IMR-90 (cell line): ENCODE results near the gene RC3H2. TPM values are rescaled to one million over a fixed set of nuclear protein-coding genes. Genes with fewer than 3 reads are reported as not detected.
A peak's percentile ranks its signal among the peaks of the same experiment; 100 is the strongest.

Experiments used
- ATAC-seq: fragments of 200-7000 bp; cut with Tn5 transposase; 2 replicates; pipeline ENCODE4 v1.9.1; 2020; ENCODE audit warnings: low read depth, mild to moderate bottlenecking, moderate library complexity
- BruUV-seq: library from RNA; stranded (reverse); fragments of 400-500 nt; replicated peaks from 2 replicates; lab custom pipeline; 2021; lab: Mats Ljungman, UMichigan
- CTCF ChIA-PET: fragments of 300-600 bp; formaldehyde crosslinking; extraction: SDS; loops from one replicate; lab custom pipeline; 2021; ENCODE audit warnings: antibody characterized with exemption; lab: Yijun Ruan, JAX
- POLR2A ChIA-PET: fragments of 300-600 bp; sonication (Branson Sonifier 250); formaldehyde crosslinking; loops from one replicate; lab custom pipeline; 2022; ENCODE audit warnings: antibody characterized with exemption; ENCODE audit not compliant: unreplicated experiment; lab: Charles Lee
- DNase-seq: peaks from one replicate; pipeline ENCODE4 v3.0.0; 2013
- H2AFZ ChIP-seq: replicated peaks from 2 replicates; pipeline ENCODE3; 2013; ENCODE audit warnings: low read length, mild to moderate bottlenecking; ENCODE audit not compliant: poor library complexity
- H2AK5ac ChIP-seq: 2 replicates; pipeline ENCODE4 v1.6.1; 2013; ENCODE audit warnings: low read depth, low read length, inconsistent platforms
- H2AK9ac ChIP-seq: replicated peaks from 2 replicates; pipeline ENCODE3; 2013; ENCODE audit warnings: mild to moderate bottlenecking, low read depth, low read length, moderate library complexity; ENCODE audit not compliant: poor library complexity
- H2BK120ac ChIP-seq: 2 replicates; pipeline ENCODE4 v1.6.1; 2013; ENCODE audit warnings: low read depth, low read length, inconsistent platforms
- H2BK15ac ChIP-seq: 3 replicates; pipeline ENCODE4 v1.6.1; 2013; ENCODE audit warnings: low read depth, low read length, inconsistent platforms
- H2BK20ac ChIP-seq: 2 replicates; pipeline ENCODE4 v1.6.1; 2013; ENCODE audit warnings: low read depth, mild to moderate bottlenecking, inconsistent platforms, low read length, moderate library complexity
- H2BK5ac ChIP-seq: 2 replicates; pipeline ENCODE4 v1.6.1; 2013; ENCODE audit warnings: mild to moderate bottlenecking, low read depth, low read length, inconsistent platforms; ENCODE audit not compliant: poor library complexity, severe bottlenecking
- H3K14ac ChIP-seq: replicated peaks from 2 replicates; pipeline ENCODE4 v1.6.1; 2013; ENCODE audit warnings: low read depth, low read length, inconsistent platforms
- H3K18ac ChIP-seq: 2 replicates; pipeline ENCODE4 v1.6.1; 2013; ENCODE audit warnings: low read depth, low read length, control low read depth
- H3K23ac ChIP-seq: 2 replicates; pipeline ENCODE4 v1.6.1; 2013; ENCODE audit warnings: low read depth, low read length, inconsistent platforms
- H3K27ac ChIP-seq: 2 replicates; pipeline ENCODE4 v1.5.1; 2013; ENCODE audit warnings: mild to moderate bottlenecking, control low read depth, low read length; ENCODE audit not compliant: insufficient read depth
- H3K27me3 ChIP-seq: 2 replicates; pipeline ENCODE4 v1.6.1; 2013; ENCODE audit warnings: low read length; ENCODE audit not compliant: control insufficient read depth, insufficient read depth
- H3K36me3 ChIP-seq: 2 replicates; pipeline ENCODE4 v1.6.1; 2013; ENCODE audit warnings: low read length, mixed read lengths; ENCODE audit not compliant: control insufficient read depth, insufficient read depth
- H3K4ac ChIP-seq: 2 replicates; pipeline ENCODE4 v1.6.1; 2013; ENCODE audit warnings: low read depth, low read length, inconsistent platforms
- H3K4me1 ChIP-seq: 2 replicates; pipeline ENCODE4 v1.6.1; 2013; ENCODE audit warnings: low read length, mixed read lengths; ENCODE audit not compliant: control insufficient read depth, insufficient read depth
- H3K4me2 ChIP-seq: 2 replicates; pipeline ENCODE4 v1.6.1; 2013; ENCODE audit warnings: low read depth, mild to moderate bottlenecking, control low read depth, low read length, moderate library complexity
- H3K4me3 ChIP-seq: 2 replicates; pipeline ENCODE4 v1.5.1; 2013; ENCODE audit warnings: low read depth, mild to moderate bottlenecking, control low read depth, low read length, moderate library complexity; ENCODE audit not compliant: insufficient read depth
- H3K56ac ChIP-seq: 2 replicates; pipeline ENCODE4 v1.6.1; 2013; ENCODE audit warnings: low read length, inconsistent platforms; ENCODE audit not compliant: insufficient read depth; ENCODE audit errors: extremely low read depth
- H3K79me1 ChIP-seq, 2 experiments: 2 replicates each; pipeline ENCODE4 v1.6.1; 2013; ENCODE audit warnings: low read length in 2 of 2, inconsistent platforms in 1 of 2, low read depth in 1 of 2
- H3K9ac ChIP-seq: 2 replicates; pipeline ENCODE4 v1.6.1; 2013; ENCODE audit warnings: low read depth, low read length, control low read depth
- H3K9me1 ChIP-seq: 2 replicates; pipeline ENCODE4 v1.6.1; 2013; ENCODE audit warnings: low read length, inconsistent platforms; ENCODE audit not compliant: insufficient read depth
- H3K9me3 ChIP-seq: 2 replicates; pipeline ENCODE4 v1.6.1; 2013; ENCODE audit warnings: low read length; ENCODE audit not compliant: control insufficient read depth, insufficient read depth
- H4K20me1 ChIP-seq: 2 replicates; pipeline ENCODE4 v1.6.1; 2013; ENCODE audit warnings: low read length, inconsistent platforms; ENCODE audit not compliant: insufficient read depth
- H4K5ac ChIP-seq: 2 replicates; pipeline ENCODE4 v1.6.1; 2013; ENCODE audit warnings: mild to moderate bottlenecking, low read depth, low read length, control low read depth
- H4K8ac ChIP-seq, 2 experiments: 2 replicates each; pipeline ENCODE4 v1.6.1; 2013; ENCODE audit warnings: low read depth in 2 of 2, low read length in 2 of 2, control low read depth in 1 of 2, inconsistent platforms in 1 of 2
- H4K91ac ChIP-seq: 2 replicates; pipeline ENCODE4 v1.6.1; 2013; ENCODE audit warnings: low read depth, low read length, inconsistent platforms; ENCODE audit not compliant: insufficient read depth
- CHD1 ChIP-seq: IDR thresholded peaks from 2 replicates; pipeline ENCODE4 v1.6.1; 2012; ENCODE audit warnings: low read depth, low read length, improper control_type of control experiment
- MAFK ChIP-seq: IDR thresholded peaks from 2 replicates; pipeline ENCODE4 v1.6.1; 2012; ENCODE audit warnings: low read depth, low read length, improper control_type of control experiment
- RCOR1 ChIP-seq: IDR thresholded peaks from 2 replicates; pipeline ENCODE4 v1.6.1; 2012; ENCODE audit warnings: mild to moderate bottlenecking, low read length, improper control_type of control experiment; ENCODE audit not compliant: insufficient replicate concordance
- WGBS, 2 experiments: methylation state at CpG; one replicate each; pipeline versions ENCODE4 v1.1.5 to v1.1.7; 2013; ENCODE audit warnings: missing lambda C conversion rate in 2 of 2; ENCODE audit not compliant: insufficient read length in 1 of 2; ENCODE audit errors: extremely low coverage in 2 of 2; 5-methylcytosine and 5-hydroxymethylcytosine counted together
- dilution Hi-C: fragments of 300-500 bp; cut with HindIII; formaldehyde crosslinking; loops from one replicate; pipeline ENCODE4 v1.14.3; 2018; ENCODE audit warnings: low sequenced_read_pairs; ENCODE audit not compliant: unreplicated experiment
- in situ Hi-C: fragments of 300-500 bp; cut with MboI; formaldehyde crosslinking; loops from 3 replicates; pipeline ENCODE4 v1.14.3; 2019; ENCODE audit warnings: low sequenced_read_pairs, inconsistent platforms, mixed read lengths
- intact Hi-C: fragments of 100-400 bp; cut with micrococcal nuclease; formaldehyde crosslinking; loops from 2 replicates; pipeline ENCODE4 v1.10.0; 2022
- polyA plus RNA-seq, 3 experiments: library from polyadenylated mRNA; depleted of rRNA; stranded (reverse); fragments of >200 nt; gene quantifications; 2 replicates each; pipeline ENCODE4 v1.2.3, GENCODE V29; 2012; ENCODE audit warnings: low replicate concordance in 1 of 3
- total RNA-seq: library from RNA; depleted of rRNA; stranded (reverse); fragments of >200 nt; gene quantifications from 2 replicates; pipeline ENCODE4 v1.2.3, GENCODE V29; 2012

Gene RC3H2
- total and polyA plus RNA-seq, 2 of the 4 experiments (the other 2 are of a cell fraction) = 14.7 to 58.4 TPM

DNA sequence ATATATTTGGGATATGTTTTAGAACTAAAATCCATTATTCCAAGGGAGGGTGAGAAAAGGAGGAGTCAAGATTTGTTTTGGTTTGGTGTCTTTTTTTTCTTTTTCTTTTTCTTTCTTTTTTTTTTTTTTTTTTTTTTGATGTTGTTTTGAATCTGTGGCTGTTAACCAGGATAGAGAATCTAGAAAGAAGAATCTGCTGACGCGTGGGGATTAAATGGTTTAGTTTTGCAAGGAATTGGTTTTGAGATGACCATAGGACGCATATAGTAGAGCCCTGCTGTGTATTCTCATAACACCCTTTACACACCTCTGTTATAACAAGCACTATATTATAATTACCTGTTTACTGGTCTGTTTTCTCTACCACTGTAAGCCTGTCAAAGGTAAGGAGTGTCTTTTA lies 45.1 kb upstream of the RC3H2 start:
- Histone ChIP-seq H2BK15ac (no peak overlapping the region), H2BK5ac (no peak overlapping the region), H4K91ac (no peak overlapping the region), H3K27me3 (no peaks in the 10 kb centered on the region), H3K9me3 (no peaks in the 10 kb centered on the region), H3K23ac (no peak overlapping the region), H3K14ac (no peak overlapping the region), H3K18ac (no peak overlapping the region), H3K9me1 (no peaks in the 10 kb centered on the region), H3K36me3 (peaks cover 2% of the 10 kb centered on the region; the same call in 1 of the 2 replicates), H3K4ac (no peak overlapping the region), H3K27ac (no peak overlapping the region), H4K20me1 (peaks cover 34% of the 10 kb centered on the region), H2AFZ (no peak overlapping the region), H2BK20ac (no peak overlapping the region), H3K9ac (no peak overlapping the region), H3K4me1 (peaks cover 7% of the 10 kb centered on the region), H4K8ac (no peak overlapping the region), H2BK120ac (no peak overlapping the region), H3K79me1 (peaks cover 29 to 55% of the 10 kb centered on the region in 2 experiments), H2AK9ac (no peak overlapping the region), H4K5ac (no peak overlapping the region), H3K56ac (no peak overlapping the region), H3K4me3 (no peak overlapping the region), H2AK5ac (no peak overlapping the region), H3K4me2 (no peak overlapping the region)
- in situ Hi-C loops (no loop called here), dilution Hi-C loops (no loop called here), intact Hi-C loops (no loop called here)
- ATAC-seq (no peak), DNase-seq (no peak)
- TF ChIP-seq CHD1 (no peak), RCOR1 (no peak), MAFK (peak; percentile 52)
- CTCF ChIA-PET = no interaction called here
- POLR2A ChIA-PET = no interaction called here
- no TSS peak for BruUV-seq
- whole genome bisulfite sequencing, 2 experiments = no CpG with 5 or more reads among the region's 3 CpGs
